ENCODE results near the gene PHACTR1. TPM values are rescaled to one million over a fixed set of nuclear protein-coding genes. Genes with fewer than 3 reads are reported as not detected.
A peak's percentile ranks its signal among the peaks of the same experiment; 100 is the strongest.

The PHACTR1 gene
- total and polyA plus RNA-seq, 2 experiments from 2014 or later: 11.2 to 33.9 TPM

DNA sequence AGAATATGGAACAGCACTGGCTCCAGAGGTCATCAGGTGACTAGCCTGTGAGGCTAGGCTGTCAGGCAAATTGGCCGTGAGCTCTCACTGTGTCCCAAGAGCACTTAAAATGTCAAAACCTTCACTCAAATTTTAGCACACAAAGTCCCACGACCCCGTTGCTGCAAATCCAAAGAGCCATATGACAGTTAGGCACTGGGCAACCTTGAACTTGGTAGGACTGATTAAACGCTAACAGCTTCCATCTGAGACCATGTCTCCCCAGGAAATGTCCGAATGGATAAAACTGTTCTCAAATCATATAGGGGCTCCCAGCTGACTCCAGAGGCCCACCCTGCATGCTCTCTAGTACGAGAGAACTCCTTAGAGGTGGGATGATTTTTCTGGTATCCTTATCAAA lies 196.6 kb downstream of the PHACTR1 start:
- no peaks in the 10 kb centered on the region for H3K9me3 ChIP-seq (ENCODE audit: low read depth)
- no peaks in the 10 kb centered on the region for H3K36me3 ChIP-seq
- TF ChIP-seq, protein P1, sequence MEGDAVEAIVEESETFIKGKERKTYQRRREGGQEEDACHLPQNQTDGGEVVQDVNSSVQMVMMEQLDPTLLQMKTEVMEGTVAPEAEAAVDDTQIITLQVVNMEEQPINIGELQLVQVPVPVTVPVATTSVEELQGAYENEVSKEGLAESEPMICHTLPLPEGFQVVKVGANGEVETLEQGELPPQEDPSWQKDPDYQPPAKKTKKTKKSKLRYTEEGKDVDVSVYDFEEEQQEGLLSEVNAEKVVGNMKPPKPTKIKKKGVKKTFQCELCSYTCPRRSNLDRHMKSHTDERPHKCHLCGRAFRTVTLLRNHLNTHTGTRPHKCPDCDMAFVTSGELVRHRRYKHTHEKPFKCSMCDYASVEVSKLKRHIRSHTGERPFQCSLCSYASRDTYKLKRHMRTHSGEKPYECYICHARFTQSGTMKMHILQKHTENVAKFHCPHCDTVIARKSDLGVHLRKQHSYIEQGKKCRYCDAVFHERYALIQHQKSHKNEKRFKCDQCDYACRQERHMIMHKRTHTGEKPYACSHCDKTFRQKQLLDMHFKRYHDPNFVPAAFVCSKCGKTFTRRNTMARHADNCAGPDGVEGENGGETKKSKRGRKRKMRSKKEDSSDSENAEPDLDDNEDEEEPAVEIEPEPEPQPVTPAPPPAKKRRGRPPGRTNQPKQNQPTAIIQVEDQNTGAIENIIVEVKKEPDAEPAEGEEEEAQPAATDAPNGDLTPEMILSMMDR (IDR thresholded peaks at IDR 0.05; ENCODE audit: low read depth, low read length): no peak
- H3K4me3 ChIP-seq: no peak overlapping the region
- peak in 1 of 2 donors; percentile 12 for DNase-seq (ENCODE audit: low read depth in 1 of 2, low spot score in 1 of 2)
- H3K27ac ChIP-seq: no peak overlapping the region
- H3K4me1 ChIP-seq (ENCODE audit: low read depth): peaks cover 11% of the 10 kb centered on the region
- peaks cover 25% of the 10 kb centered on the region for H3K27me3 ChIP-seq

DNA sequence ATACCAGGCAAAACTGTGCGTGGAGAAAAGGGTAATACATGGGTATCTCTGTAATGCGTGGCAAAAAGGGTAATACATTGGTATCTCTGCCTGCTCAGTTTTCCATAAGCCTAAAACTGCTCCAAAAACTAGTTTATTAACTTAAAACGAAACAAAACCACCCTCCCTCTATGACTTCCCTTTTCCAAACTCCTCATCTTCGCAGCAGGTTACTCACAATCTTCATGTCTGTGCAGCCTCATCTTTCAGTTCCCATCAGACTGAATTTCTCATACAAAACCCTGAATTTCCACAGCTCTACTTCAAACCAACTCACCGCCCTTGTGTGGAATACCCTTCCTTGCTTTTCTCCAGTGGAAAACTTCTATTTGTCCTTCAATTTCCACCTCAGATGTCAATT lies 199.4 kb downstream of the PHACTR1 start:
- H3K9me3 ChIP-seq (ENCODE audit: low read depth): no peaks in the 10 kb centered on the region
- no peak overlapping the region for H3K27ac ChIP-seq
- TF ChIP-seq, protein P1 (IDR thresholded peaks at IDR 0.05; ENCODE audit: low read depth, low read length): no peak
- H3K4me1 ChIP-seq (ENCODE audit: low read depth): peaks cover 11% of the 10 kb centered on the region
- H3K36me3 ChIP-seq: no peaks in the 10 kb centered on the region
- DNase-seq (ENCODE audit: low read depth in 1 of 2, low spot score in 1 of 2): no peak
- no peak overlapping the region for H3K4me3 ChIP-seq
- peaks cover 22% of the 10 kb centered on the region for H3K27me3 ChIP-seq

DNA sequence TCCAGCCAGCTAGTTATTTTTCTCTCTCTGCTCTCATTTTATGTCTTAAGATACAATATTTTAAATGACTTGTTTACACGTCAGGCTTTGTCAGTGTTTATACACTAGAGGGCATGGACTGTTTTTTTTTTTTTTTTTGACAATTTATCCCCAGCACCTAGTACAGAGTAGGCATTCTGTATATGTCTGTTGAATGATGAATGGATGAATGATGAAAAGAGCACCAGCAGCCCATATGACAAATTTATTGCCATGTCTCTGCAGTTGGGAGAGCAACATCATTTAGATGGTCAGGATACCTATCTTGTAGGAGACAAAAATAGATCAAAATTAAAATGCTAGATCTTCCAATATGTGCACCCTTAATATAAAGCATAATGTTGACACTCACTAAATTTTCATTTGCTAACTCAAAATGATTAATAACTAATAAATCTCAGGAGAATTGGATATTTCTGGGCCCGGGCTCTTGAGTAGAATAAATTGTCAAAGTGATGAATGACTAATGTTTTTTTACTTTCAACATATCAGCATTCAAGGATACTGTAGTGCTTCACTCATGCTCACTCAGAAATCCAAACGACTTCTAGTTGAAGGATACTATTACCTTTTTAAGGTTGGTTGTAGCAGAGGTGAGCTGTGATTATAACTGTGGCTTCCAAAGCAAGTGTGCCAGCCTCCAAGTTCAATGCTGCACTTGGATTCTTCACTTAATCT lies 200.0 kb downstream of the PHACTR1 start:
- Histone ChIP-seq H3K27me3 (peaks cover 27% of the 10 kb centered on the region), H3K9me3 (ENCODE audit: low read depth) (no peaks in the 10 kb centered on the region), H3K4me1 (ENCODE audit: low read depth) (peaks cover 11% of the 10 kb centered on the region), H3K27ac (no peak overlapping the region), H3K36me3 (no peaks in the 10 kb centered on the region), H3K4me3 (no peak overlapping the region)
- TF ChIP-seq, protein P1 (IDR thresholded peaks at IDR 0.05; ENCODE audit: low read depth, low read length): no peak
- DNase-seq (ENCODE audit: low read depth in 1 of 2, low spot score in 1 of 2): no peak

DNA sequence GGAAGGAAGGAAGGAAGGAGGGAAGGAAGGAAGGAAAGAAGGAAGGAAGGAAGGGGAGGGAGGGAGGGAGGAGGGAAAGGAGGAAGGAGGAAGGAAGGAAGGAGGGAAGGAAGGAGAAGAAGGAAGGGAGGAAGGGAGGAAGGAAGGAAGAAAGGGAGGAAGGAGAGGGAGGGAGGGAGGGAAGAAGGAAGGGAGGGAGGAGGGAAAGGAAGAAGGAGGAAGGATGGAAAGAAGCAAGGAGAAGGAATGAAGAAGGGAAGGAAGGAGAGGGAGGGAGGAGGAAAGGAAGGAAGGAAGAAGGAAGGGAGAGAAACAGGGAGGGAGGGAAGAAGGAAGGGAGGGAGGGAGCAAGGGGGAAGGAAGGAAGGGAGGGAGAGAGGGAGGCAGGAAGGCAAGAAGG lies 204.9 kb downstream of the PHACTR1 start:
- Histone ChIP-seq H3K4me3 (no peak overlapping the region), H3K36me3 (no peaks in the 10 kb centered on the region), H3K4me1 (ENCODE audit: low read depth) (no peaks in the 10 kb centered on the region), H3K27me3 (peaks cover 48% of the 10 kb centered on the region), H3K9me3 (ENCODE audit: low read depth) (no peaks in the 10 kb centered on the region), H3K27ac (no peak overlapping the region)
- TF ChIP-seq, protein P1 (IDR thresholded peaks at IDR 0.05; ENCODE audit: low read depth, low read length): no peak
- DNase-seq (ENCODE audit: low read depth in 1 of 2, low spot score in 1 of 2): no peak

DNA sequence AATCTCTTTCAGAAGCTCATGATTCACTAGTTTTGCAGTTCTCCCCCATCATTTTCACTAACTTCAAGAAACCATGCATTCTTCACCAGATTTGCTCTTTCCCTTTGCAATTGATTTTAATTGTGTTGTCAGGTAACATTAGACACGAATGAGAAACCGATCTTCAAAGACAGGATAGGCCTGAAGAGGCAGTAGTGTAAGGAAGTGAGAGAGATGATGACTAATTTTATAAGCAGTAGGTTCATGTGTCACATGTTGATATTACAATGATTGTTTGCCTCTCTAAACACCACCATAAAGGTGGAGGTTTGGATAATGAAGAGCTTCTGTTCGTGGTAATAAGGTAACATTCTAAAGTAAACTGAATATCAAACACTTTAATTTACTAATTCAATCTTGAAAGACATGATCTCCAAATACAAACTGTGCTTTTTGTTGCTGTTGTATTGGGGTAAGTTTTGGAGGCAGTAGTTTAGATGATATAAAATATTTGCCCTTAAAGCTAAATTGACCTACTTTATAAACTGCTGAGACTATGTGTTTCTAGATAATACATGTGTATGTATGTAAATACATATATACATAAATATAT lies 207.2 kb downstream of the PHACTR1 start:
- Histone ChIP-seq H3K27me3 (peaks cover 71% of the 10 kb centered on the region), H3K4me1 (ENCODE audit: low read depth) (no peaks in the 10 kb centered on the region), H3K36me3 (no peaks in the 10 kb centered on the region), H3K4me3 (no peak overlapping the region), H3K9me3 (ENCODE audit: low read depth) (no peaks in the 10 kb centered on the region), H3K27ac (no peak overlapping the region)
- TF ChIP-seq, protein P1 (IDR thresholded peaks at IDR 0.05; ENCODE audit: low read depth, low read length): no peak
- no peak for DNase-seq (ENCODE audit: low read depth in 1 of 2, low spot score in 1 of 2)
